Measurements from ENCODE around the gene DNAJC13.
"Not testable (repeated sequence)": the region's sequence is repeated elsewhere in the genome, so short reads cannot be mapped to it uniquely, and the experiment has no call there.

The DNAJC13 gene

DNA sequence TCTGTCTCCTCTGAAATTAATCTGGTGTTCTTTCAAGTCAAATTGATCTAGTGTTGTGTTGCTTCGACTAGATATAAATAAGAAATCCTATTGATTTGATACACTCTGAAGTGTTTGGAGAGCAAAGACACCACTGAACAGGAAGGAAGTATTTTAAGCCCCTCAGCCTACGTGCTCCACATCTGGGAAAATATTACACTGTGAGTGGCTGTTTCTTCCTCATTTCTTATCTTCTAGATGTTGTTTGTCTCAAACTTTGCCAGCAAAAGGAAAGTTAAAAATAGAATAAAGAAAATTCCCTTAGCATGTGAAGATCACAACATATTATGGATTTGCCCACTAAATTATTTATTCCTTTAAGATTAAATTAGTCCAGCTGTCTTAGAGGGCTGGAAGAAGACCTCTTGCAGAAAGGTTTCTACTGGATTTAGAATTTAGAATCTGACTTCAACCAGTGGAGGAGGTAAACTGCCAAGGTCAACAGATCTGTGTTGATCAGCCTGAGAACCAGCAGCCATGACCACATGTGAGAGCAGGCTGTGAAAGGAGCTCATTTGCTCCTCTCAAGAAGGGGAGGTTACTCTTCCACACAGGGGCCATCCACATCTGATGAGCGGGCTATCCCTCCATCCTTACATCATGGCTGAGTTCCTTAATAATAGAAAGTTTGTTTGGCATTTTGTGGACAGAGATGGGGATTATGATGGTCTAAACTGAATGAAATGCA, 133.4 kb downstream of the DNAJC13 start:
- DNase-seq, result no peak

DNA sequence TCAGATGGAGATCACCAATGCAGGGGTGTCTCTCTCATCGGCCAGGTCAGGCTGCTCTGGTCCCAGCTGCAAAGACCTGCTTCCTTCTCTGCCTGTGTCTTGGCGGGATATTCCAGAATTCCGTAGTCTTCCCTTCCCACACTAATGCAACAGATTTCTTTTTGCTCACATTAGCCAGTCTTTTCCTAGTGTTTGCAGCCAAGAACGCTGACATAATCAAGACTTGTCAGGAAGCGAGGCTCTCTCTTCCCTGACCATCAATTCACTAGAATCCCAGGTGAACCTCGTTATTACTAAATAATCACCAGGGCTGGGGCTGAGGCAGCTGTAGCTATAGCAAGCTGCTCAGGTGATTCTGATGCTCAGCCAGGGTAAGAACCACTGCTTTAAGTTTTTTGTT, 136.5 kb downstream of the DNAJC13 start:
- DNase-seq, result no peak

DNA sequence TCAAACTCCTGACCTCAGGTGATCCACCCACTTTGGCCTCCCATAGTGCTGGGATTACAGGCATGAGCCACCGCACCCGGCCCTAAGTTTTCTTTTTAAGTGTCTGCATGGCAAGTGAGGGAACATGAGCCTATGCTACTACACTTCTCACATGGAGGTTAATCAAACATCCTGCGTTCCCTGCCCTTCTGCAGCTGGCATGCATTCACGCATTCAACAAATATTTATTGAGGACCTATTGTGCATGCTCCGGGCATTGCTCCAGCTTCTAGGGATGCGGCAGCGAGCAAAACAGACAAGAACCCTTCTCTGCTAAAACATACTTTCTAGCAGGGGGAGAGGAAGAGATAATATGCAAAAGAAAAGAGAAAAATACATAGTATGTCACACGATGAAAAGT, 137.1 kb downstream of the DNAJC13 start:
- no peak for DNase-seq

DNA sequence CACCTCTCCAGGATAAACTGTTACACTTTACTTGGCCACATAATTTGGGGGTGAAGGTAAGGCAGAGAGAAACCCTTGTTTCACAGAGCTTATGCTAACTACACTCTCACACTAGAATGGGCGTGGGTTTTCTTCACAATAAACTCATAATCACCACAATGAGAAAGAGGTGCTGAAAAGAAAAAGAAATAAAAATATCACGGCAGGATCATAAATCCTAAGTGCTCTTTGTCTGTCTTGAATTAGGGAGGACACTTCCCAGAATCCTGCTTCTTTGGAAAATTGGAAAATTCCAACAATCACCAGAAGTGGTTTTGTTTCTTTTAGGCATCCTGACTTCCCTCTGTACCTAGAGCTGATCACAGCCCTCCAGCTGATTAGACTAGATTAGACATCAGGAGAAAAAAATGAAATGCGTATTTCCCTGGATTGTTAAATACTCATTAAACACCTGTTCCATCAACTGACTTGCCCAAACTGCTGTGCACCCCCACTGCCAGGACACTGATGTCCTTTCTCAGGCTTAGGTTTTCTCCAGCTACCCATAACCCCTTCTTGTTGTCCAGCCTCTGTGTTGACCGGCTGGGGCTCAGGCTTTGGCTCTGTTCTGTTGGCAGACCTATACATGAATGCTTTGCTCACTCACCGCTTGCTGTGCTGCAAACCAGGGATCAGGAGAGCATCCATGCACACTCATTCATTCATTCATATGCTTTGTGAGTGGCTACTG, 138.2 kb downstream of the DNAJC13 start:
- DNase-seq, result no peak

DNA sequence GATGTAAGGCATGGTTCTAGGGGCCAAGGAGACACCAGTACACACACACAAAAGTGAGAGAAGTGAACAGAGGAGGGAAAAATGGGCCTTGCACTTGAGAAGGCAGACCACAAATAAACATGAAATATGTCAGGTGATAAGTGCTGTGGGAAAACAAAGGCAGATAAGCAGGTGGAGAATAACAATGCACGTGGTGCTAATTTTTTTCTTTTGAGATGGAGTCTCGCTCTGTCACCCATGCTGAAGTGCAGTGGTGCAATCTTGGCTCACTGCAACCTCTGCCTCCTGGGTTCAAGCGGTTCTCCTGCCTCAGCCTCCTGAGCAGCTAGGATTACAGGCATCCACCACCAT, 138.7 kb downstream of the DNAJC13 start:
- DNase-seq, result not testable (repeated sequence)

DNA sequence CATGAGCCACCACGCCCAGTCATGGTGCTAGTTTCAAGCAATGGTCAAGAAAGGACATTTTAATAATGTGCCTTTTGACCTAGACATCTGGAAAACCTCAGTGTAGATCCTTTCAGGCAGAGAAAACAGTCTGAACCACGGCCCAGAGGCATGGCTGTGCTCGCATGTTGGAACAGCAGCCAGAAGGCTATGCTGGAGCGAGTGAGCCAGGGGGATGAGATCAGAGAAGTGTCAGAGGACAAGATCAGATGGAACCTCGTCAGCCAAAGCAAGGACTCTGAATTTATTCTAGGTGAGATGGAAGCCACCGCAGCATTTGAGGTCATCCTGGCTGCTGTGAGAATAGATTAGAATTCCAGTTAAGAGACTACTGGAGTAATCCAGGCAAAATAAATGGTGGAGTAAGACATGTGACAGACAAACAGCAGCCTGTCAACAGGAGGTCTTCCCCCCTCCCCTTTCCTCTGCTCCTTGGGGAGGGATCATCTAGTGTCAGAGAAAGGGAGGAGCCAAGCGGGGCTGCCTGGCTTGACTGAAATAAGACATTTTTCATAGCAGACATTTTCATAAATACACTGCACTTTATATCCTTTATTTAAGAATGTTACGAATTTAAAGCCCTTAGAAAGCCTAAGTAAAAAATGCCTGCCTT, 139.3 kb downstream of the DNAJC13 start:
- DNase-seq, result no peak

DNA sequence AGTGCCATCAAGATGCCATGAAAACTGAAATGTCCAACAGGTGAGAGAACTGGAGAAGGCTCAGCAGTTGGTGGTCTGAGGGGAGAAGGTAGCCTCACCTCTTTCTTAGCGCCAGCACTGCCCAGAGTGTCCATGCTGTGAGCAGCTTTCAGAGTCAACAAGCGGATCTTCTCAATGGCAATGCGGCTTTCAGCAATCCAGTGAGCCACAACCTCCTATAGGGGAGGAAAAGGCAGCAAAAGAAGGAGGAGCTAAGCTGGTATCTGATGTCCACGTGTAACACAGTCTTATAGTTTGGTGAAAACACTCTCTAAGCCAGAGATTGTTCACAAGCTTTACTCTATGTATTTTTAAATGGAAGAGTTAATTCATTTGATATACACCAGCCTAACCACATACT, 143.7 kb downstream of the DNAJC13 start:
- no peak for DNase-seq

DNA sequence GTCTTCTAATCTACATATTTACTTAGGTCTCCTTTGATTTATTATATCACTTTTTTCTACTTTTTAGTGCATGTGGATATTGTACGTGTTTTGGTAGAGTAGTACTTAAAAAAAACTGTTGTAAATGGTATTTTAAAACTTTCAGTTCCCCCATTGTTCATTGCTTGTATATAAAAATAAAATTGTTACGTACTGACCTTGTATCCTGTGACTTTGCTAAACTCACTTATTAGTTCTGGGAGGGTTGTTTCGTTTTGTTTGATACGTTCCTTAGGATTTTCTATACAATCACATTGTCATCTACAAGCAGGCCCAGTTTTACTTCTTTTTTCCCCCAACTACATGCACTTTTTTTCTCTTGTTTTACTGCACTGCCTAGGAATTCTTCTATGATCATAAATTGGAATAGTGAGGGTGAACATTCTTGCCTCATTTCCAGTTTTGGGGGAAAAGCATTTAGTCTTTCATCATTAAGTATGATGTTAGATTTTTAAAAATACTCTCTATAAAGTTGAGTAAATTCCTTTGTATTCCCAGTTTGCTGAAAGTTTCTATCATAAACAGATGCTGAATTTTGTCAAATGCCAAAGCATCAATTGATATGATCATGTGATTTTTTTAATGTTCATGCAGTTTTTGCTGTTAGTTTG, 146.2 kb downstream of the DNAJC13 start:
- DNase-seq, result no peak

DNA sequence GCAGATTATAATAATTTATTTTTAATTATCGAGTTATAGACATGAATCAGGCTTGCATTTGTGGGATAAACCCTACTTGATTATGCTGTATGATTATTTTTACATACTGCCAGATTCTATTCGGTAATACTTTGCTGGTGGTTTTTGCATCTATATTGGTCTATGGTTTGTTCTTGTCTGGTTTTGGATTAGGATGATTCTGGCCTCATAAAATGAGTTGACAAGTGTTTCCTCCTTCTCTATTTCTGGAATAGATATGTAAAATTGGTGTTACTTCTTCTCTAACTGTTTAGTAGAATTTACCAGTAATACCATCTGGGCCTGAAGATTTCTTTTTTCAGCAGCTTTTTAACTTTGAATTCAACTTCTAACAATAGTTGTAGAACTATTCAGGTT, 146.8 kb downstream of the DNAJC13 start:
- no peak for DNase-seq

DNA sequence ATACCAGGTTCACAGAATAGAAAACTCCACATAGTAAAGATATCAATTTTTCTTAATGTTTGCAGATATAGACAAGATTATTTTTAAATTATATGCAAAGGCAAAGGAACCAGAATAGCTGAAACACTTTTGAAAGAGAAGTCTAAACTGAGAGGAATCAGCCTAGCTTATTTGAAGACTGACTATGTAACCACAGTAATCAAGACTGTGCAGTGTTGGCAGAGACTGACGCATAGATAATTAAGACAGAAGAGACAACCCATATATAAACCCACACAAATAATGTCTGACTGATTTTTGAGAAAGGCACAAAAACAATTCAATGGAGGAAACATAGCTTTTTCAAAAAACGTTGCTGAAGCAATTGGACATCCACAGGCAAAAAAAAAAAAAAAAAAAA, 151.1 kb downstream of the DNAJC13 start:
- DNase-seq, result no peak

DNA sequence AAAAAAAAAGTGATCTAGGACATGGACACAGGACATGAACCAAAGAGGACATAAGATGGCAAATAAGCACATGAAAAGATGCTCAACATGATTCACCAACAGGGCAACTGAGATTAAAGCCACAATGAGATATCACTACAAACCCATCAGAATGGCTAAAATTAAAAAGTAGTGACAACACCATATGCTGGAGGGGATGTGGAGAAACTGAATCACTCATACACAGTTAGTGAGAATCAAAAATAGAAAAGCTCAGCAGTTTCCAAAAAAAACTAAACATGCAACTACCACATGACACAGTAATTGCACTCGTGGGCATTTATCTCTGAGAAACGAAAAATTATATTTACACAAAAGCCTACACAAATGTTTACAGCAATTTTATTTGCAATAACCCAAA, 151.9 kb downstream of the DNAJC13 start:
- DNase-seq, result no peak

DNA sequence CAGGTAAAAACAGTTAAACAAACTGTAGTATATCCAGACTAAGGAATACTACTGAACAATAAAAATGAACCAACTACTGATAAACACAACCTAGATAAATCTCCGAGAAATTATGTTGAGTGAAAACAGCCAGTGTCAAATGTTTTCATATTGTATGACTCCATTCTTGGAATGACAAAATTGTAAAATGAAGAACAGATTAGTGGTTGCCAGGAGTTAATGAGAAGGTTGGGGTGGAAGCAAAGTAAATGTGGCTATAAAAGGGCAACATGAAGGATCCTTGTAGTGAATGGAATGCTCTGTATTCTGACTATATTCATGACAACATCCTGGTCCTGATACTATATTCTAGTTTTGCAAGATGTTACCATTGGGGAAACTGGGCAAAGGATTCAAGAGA, 152.3 kb downstream of the DNAJC13 start:
- no peak for DNase-seq

DNA sequence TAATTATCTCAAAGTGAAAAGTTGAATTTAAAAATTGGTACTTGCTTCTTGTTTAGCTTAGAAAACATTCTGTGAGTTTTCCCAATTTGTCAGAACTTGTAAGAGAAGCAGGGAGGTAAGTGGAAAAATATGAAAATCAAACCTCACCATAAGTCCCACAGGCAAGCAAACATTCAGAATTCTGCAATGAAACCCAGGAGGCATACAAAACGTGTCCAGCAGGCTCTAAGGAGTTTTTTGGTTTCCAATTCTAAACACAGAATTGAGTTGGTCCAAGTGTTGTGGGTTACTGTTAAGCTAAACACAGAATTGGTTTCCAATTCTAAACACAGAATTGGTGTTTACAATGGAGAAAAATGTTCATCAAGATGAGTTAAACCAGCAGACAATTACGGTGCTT, 152.7 kb downstream of the DNAJC13 start:
- no peak for DNase-seq

DNA sequence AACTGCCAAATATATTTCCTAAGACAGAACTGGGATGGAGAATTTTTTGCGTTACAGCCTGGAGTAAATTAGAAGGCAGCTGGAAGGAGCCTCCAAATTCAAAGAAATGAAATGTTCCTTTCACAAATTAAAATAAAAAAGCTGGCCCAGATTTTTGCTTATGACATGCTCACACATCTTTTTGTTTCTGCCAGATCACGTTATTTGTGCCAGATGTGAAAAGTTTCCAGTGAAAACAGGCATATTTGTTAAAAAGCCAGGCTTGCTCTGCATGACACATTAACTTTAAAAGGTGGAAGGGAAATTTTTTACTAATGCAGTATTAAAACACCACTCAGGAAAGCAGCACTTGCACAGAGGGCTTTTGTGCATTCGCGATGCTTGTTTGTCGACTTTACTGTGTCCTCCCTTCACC, 156.5 kb downstream of the DNAJC13 start:
- no peak for DNase-seq

DNA sequence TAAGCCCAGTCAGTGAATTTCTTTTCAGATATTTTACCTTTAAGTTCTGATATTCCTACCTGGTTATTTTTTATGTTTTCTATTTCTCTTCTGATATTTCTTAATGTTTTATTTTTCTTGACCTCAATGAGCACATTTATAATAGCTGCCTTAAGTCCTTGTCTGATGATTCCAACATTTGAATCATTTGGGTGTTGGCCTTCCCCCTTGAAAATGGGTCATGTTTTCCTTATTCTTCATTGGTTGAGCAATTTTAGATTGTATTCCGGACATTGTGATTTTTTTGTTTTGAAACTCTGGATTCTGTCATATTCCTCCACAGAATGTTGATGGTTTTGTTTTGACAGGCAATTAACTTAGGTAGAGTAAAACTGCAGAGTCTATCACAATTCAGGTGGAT, 170.1 kb downstream of the DNAJC13 start:
- DNase-seq, result no peak

All from SIG-M5 (cell line).